PC-9 (cell line): ENCODE results near the gene SPATA2.

Experiments used
- CTCF ChIP-seq: fragments of 200-600 bp; sonication (generic); conservative IDR thresholded peaks from 2 replicates; pipeline ENCODE4 v1.6.1; 2017; ENCODE audit warnings: mixed run types, antibody characterized with exemption, mild to moderate bottlenecking, moderate library complexity
- EZH2 ChIP-seq: fragments of 200-600 bp; sonication (generic); IDR thresholded peaks from 2 replicates; pipeline ENCODE4 v1.8.0; 2017; ENCODE audit warnings: antibody characterized with exemption, low read depth

DNA sequence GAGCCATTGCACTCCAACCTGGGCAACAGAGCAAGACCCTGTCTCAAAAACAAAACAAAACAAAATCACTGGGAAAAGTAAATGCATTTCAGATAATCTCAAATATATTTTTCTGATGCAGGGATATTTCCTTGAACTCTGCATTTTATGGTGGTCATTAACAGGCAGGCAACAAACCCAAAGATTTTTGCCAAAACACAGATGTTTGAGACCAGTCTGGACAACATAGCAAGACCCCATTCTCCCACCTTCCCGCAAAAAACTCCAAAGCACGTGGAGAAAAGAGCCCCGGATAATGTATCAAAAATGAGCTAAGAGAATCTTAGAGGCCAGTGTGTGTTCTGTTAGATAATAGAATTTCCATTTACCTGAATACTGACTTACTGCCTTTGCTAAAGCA, 58.4 kb downstream of the SPATA2 start:
- TF ChIP-seq CTCF (no peak), EZH2 (no peak)
